Neutrophil (primary cell): Measurements from ENCODE around the gene TPMT.

Experiments used
- H3K27ac ChIP-seq: fragments of 200-600 bp; sonication (generic); 2 replicates; pipeline ENCODE4 v1.5.1; 2016; ENCODE audit warnings: mild to moderate bottlenecking, moderate library complexity
- H3K27me3 ChIP-seq: fragments of 200-600 bp; sonication (generic); 2 replicates; pipeline ENCODE4 v1.6.0; 2016; ENCODE audit warnings: mild to moderate bottlenecking
- H3K36me3 ChIP-seq: fragments of 200-600 bp; sonication (generic); 2 replicates; pipeline ENCODE4 v1.5.1; 2017
- H3K4me1 ChIP-seq, 2 experiments: fragments of 200-600 bp in 1 of 2; sonication (generic) in 1 of 2; 1 replicate in 1 of 2; 2 replicates in 1 of 2; pipeline versions ENCODE4 v1.5.1 to v1.6.1; 2013 to 2016; ENCODE audit warnings: low read depth in 1 of 2, low read length in 1 of 2, mild to moderate bottlenecking in 1 of 2, moderate library complexity in 1 of 2; ENCODE audit not compliant: control insufficient read depth in 1 of 2, insufficient read depth in 1 of 2
- H3K4me3 ChIP-seq, 2 experiments: fragments of 200-600 bp in 1 of 2; sonication (generic) in 1 of 2; 1 replicate in 1 of 2; 2 replicates in 1 of 2; pipeline ENCODE4 v1.5.1; 2013 to 2016; ENCODE audit warnings: low read depth in 1 of 2, low read length in 1 of 2, mild to moderate bottlenecking in 1 of 2, moderate library complexity in 1 of 2
- H3K9me3 ChIP-seq: fragments of 200-600 bp; sonication (generic); 2 replicates; pipeline ENCODE4 v1.5.1; 2016
- TF ChIP-seq, protein P1 (sequence below): fragments of 200-600 bp; sonication (generic); IDR thresholded peaks from 2 replicates; pipeline ENCODE4 v1.5.1; 2016; ENCODE audit warnings: antibody characterized with exemption

The TPMT gene

DNA sequence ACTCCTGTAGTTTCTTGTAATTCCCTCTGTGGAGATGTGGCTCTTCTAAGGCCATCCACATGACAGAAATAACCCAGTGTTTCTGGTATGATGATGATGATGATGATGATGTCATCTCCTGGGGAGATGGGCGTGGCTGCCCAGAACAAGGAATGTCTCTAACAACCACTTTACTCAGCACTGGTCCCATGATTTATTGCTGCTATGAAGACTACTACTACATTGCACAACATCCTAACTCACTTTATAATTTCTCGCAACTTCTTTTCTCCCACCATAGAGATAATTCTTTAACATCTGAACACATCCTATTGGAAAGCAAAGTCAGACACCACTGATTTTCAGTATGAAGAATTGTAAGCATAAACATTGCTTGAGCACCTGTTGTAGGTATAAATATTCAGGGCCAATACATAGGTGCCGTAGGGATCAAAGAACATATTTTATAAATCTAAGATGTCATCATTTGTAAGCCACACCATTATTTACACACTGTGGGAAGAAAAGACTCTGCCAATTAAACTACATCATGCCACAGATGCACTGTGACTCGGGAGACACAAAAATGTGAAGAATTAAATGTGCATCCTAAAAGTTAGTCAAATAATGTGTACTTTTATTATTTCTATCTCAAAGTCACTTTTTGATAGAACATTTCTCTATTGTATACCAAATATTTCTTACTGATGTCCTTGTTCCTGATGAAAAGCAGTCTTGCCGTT is 6.4 kb downstream of the TPMT start:
- H3K27ac ChIP-seq, result no peak overlapping the region
- H3K4me1 ChIP-seq, result peaks cover 18 to 19% of the 10 kb centered on the region in 2 experiments
- H3K27me3 ChIP-seq, result no peaks in the 10 kb centered on the region
- H3K4me3 ChIP-seq, result no peak overlapping the region
- TF ChIP-seq, protein P1, sequence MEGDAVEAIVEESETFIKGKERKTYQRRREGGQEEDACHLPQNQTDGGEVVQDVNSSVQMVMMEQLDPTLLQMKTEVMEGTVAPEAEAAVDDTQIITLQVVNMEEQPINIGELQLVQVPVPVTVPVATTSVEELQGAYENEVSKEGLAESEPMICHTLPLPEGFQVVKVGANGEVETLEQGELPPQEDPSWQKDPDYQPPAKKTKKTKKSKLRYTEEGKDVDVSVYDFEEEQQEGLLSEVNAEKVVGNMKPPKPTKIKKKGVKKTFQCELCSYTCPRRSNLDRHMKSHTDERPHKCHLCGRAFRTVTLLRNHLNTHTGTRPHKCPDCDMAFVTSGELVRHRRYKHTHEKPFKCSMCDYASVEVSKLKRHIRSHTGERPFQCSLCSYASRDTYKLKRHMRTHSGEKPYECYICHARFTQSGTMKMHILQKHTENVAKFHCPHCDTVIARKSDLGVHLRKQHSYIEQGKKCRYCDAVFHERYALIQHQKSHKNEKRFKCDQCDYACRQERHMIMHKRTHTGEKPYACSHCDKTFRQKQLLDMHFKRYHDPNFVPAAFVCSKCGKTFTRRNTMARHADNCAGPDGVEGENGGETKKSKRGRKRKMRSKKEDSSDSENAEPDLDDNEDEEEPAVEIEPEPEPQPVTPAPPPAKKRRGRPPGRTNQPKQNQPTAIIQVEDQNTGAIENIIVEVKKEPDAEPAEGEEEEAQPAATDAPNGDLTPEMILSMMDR, result no peak
- H3K36me3 ChIP-seq, result peaks cover 13% of the 10 kb centered on the region
- no peaks in the 10 kb centered on the region for H3K9me3 ChIP-seq

DNA sequence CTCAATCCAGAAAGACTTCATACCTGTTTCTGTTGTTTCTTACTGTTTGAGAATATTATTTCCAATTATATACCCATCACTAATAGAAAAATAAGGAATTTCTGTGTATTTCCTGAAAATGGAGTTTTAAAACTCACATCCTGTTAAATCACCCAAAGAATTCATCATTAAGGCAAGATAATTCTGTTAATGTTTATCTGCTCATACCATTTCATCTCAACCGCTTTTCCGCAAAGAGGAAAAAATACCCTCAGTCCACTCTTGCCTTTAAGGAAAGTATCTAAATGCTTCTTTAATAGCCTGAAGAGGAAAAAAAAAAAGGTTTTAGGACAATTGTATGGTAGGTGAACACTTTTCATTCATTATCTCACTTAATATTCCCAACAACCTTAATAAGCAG is 7.3 kb downstream of the TPMT start:
- Histone ChIP-seq H3K4me1 (peaks cover 10% of the 10 kb centered on the region in 2 experiments), H3K27me3 (no peaks in the 10 kb centered on the region), H3K36me3 (peaks cover 21% of the 10 kb centered on the region), H3K9me3 (no peaks in the 10 kb centered on the region), H3K4me3 (no peak overlapping the region), H3K27ac (no peak overlapping the region)
- TF ChIP-seq, protein P1, result no peak

DNA sequence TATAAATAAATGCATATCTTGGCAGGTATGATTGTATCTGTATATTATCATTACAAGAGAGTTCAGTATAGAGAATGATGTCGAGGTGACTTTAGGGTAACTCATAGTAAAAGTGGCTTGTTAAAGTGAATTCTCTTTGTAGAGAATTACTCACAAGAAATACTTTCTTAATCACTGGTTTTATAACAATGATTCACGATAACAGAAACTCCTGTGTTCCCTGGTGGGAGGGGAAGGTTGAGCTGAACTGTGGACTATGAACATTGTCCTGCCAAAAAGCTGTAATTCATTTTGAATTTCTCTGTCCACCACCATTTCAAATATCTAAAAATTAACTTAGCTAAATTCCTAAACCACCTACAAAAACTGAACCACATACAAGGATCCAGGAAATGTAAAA is 7.7 kb downstream of the TPMT start:
- no peak overlapping the region for H3K27ac ChIP-seq
- H3K9me3 ChIP-seq, result no peaks in the 10 kb centered on the region
- H3K27me3 ChIP-seq, result no peaks in the 10 kb centered on the region
- no peak overlapping the region for H3K4me3 ChIP-seq
- TF ChIP-seq, protein P1, result no peak
- H3K36me3 ChIP-seq, result peaks cover 26% of the 10 kb centered on the region
- peaks cover 5 to 6% of the 10 kb centered on the region in 2 experiments for H3K4me1 ChIP-seq

DNA sequence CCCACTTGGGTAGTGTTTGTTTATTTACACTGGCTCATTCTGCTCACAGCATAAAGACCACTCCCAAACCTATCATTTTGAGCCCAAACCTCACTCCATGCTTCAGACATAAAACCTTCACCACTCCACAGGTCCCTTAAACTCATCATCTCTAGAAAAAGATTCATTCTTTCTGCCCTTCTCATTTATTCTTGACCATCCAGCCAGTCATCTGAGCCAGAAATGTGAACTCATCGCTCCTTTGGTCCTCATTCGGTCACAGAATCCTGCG is 12.4 kb downstream of the TPMT start:
- TF ChIP-seq, protein P1, result no peak
- H3K4me1 ChIP-seq, result no peaks in the 10 kb centered on the region
- H3K9me3 ChIP-seq, result no peaks in the 10 kb centered on the region
- H3K36me3 ChIP-seq, result peaks cover 66% of the 10 kb centered on the region
- no peak overlapping the region for H3K4me3 ChIP-seq
- H3K27me3 ChIP-seq, result no peaks in the 10 kb centered on the region
- H3K27ac ChIP-seq, result no peak overlapping the region

DNA sequence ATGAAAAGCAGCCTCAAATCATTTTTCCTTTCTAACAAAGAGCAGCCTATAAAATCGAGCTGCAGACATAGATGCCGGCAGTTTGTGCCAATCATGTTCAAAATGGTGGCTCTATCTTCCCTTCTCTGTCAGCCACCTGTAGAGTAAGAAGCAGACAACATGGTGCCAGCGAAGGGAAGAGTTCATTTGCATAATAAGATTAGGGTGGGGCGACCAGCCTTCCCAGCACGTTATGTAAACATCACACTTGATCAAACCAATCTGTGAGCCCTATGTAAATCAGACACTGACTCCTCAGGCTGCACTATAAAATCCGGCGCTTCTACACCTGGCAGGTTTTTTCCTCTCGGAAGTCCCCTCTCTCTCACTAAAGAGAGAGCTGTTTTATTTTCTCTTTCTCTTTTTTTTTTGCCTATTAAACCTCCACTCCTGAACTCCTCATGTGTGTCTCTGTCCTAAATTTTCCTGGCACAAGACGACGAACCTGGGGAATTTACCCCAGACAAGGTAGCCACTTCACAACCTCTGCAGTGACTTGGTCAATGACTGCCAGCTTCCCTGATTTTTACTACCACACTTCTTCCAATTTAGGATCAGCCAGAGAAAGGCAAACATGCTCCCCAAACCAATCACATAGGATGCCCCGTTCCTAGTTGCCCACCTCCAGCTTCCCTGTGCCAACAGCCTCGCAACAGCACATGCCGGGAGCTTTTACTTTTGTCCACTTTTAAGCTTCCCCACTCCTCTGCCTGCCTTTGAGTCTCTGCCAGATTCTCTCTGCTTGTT is 12.9 kb downstream of the TPMT start:
- no peak overlapping the region for H3K27ac ChIP-seq
- TF ChIP-seq, protein P1, result no peak
- peaks cover 62% of the 10 kb centered on the region for H3K36me3 ChIP-seq

More for the DNA sequence above, 12.9 kb downstream of the TPMT start:
- Histone ChIP-seq H3K27me3 (no peaks in the 10 kb centered on the region), H3K4me3 (no peak overlapping the region), H3K4me1 (no peaks in the 10 kb centered on the region), H3K9me3 (no peaks in the 10 kb centered on the region)
